ENCODE measurements around the gene PFDN6. TPM values are rescaled to one million over a fixed set of nuclear protein-coding genes. Genes with fewer than 3 reads are reported as not detected.

The PFDN6 gene
- total RNA-seq, 1 donor from 2014 or later = 69.7 TPM

DNA sequence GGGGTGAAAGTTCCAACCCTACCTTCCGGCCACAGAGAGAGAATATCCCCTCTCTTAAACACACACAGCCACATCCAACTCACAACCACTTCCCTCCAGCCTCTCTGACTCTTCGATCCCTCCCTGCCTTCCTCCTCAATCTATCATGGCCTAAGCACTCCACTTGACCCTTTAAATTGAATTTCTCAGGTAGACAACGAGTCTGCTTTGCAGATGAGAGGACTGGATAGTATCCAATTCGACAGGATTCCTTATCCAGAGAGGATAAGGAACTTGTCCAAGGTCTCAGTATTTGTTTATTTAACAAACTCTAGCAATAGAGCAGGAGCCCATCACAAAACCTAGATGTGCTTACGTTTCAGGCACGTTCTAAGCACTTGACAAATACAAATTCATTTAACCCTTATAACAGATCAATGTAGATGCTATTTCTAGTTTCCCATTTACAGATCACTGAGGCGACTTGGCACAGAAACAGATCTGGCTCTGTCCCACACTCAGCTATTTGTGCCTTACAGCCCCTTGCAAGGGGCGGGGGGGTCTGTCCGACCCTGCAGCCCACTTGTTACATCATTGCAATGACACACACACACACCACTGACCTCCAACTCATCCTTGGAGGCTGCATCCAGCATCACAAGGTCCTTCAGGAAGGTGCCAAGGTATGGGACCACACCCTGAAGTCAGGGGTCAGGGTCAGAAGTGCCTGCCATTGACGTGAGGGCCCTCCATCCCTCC, 4.9 kb downstream of the PFDN6 start:
- Mint-ChIP-seq H3K9me3 (ENCODE audit: unreplicated experiment) (no peaks in the 10 kb centered on the region), H3K4me1 (ENCODE audit: low read depth, unreplicated experiment) (peaks cover 6% of the 10 kb centered on the region), H3K27ac (ENCODE audit: unreplicated experiment) (no peak overlapping the region), H3K36me3 (ENCODE audit: unreplicated experiment) (no peaks in the 10 kb centered on the region), H3K4me3 (ENCODE audit: unreplicated experiment) (peak overlapping the region; percentile 38), H3K27me3 (ENCODE audit: unreplicated experiment) (peaks cover 14% of the 10 kb centered on the region)
- TF ChIP-seq, protein P1, sequence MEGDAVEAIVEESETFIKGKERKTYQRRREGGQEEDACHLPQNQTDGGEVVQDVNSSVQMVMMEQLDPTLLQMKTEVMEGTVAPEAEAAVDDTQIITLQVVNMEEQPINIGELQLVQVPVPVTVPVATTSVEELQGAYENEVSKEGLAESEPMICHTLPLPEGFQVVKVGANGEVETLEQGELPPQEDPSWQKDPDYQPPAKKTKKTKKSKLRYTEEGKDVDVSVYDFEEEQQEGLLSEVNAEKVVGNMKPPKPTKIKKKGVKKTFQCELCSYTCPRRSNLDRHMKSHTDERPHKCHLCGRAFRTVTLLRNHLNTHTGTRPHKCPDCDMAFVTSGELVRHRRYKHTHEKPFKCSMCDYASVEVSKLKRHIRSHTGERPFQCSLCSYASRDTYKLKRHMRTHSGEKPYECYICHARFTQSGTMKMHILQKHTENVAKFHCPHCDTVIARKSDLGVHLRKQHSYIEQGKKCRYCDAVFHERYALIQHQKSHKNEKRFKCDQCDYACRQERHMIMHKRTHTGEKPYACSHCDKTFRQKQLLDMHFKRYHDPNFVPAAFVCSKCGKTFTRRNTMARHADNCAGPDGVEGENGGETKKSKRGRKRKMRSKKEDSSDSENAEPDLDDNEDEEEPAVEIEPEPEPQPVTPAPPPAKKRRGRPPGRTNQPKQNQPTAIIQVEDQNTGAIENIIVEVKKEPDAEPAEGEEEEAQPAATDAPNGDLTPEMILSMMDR (IDR thresholded peaks at IDR 0.05; ENCODE audit: partially characterized antibody, unreplicated experiment) = no peak
- DNase-seq = no peak

- peaks cover 3% of the 10 kb centered on the region for H3K9me3 Mint-ChIP-seq (ENCODE audit: unreplicated experiment)
- no peaks in the 10 kb centered on the region for H3K4me1 Mint-ChIP-seq (ENCODE audit: low read depth, unreplicated experiment)
- TF ChIP-seq, protein P1 (IDR thresholded peaks at IDR 0.05; ENCODE audit: partially characterized antibody, unreplicated experiment) = no peak
- no peak for DNase-seq
- no peak overlapping the region for H3K27ac Mint-ChIP-seq (ENCODE audit: unreplicated experiment)
- H3K4me3 Mint-ChIP-seq (ENCODE audit: unreplicated experiment) = peak overlapping the region; percentile 82
- peaks cover 9% of the 10 kb centered on the region for H3K27me3 Mint-ChIP-seq (ENCODE audit: unreplicated experiment)
- no peaks in the 10 kb centered on the region for H3K36me3 Mint-ChIP-seq (ENCODE audit: unreplicated experiment)
Observed at GRCh38 chr6:33295621-33296369, 6.4 kb downstream of the PFDN6 start.

GRCh38 chr6:33296797-33297405, 7.5 kb downstream of the PFDN6 start:
- Mint-ChIP-seq H3K4me3 (ENCODE audit: unreplicated experiment) (peak overlapping the region; percentile 82), H3K27me3 (ENCODE audit: unreplicated experiment) (peaks cover 9% of the 10 kb centered on the region), H3K27ac (ENCODE audit: unreplicated experiment) (no peak overlapping the region), H3K9me3 (ENCODE audit: unreplicated experiment) (peaks cover 5% of the 10 kb centered on the region), H3K36me3 (ENCODE audit: unreplicated experiment) (no peaks in the 10 kb centered on the region), H3K4me1 (ENCODE audit: low read depth, unreplicated experiment) (no peaks in the 10 kb centered on the region)
- no peak for DNase-seq
- TF ChIP-seq, protein P1 (IDR thresholded peaks at IDR 0.05; ENCODE audit: partially characterized antibody, unreplicated experiment) = no peak

DNA sequence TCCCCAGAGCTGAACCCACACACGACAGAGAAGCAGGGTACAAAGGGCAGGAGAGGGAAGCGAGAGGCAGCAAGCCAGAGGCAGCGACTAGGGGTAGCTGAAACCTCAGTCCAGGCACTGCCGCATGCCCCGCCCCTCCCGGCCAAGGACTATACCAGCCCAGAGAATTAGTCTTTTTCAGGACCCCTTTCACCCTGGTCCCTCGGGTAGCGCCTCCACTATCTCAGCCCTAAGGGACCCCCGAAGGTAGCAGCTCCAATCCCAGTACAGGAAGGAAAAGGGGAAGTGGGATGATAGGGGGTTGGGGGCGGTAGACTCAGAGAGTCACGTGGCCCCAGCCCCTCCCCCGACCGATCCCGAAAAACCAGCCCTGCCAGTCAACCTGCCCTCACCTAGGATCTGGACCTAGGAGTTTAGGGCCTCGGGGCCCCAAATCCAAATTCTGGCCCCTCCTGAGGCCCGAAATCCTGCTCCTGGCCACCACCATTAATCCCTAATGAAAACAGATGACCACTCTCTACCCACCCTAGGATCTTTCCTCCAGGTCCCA, 8.1 kb downstream of the PFDN6 start:
- H3K9me3 Mint-ChIP-seq (ENCODE audit: unreplicated experiment) = peaks cover 5% of the 10 kb centered on the region
- peak overlapping the region; percentile 74 for H3K4me3 Mint-ChIP-seq (ENCODE audit: unreplicated experiment)
- H3K4me1 Mint-ChIP-seq (ENCODE audit: low read depth, unreplicated experiment) = no peaks in the 10 kb centered on the region

More for the DNA sequence above, 8.1 kb downstream of the PFDN6 start:
- peak; percentile 52 for DNase-seq
- peaks cover 9% of the 10 kb centered on the region for H3K27me3 Mint-ChIP-seq (ENCODE audit: unreplicated experiment)
- H3K27ac Mint-ChIP-seq (ENCODE audit: unreplicated experiment) = no peak overlapping the region
- H3K36me3 Mint-ChIP-seq (ENCODE audit: unreplicated experiment) = no peaks in the 10 kb centered on the region
- TF ChIP-seq, protein P1 (IDR thresholded peaks at IDR 0.05; ENCODE audit: partially characterized antibody, unreplicated experiment) = no peak
